GM21576 (cell line): ENCODE measurements around the gene EOLA2.
"Not testable (repeated sequence)": the region's sequence is repeated elsewhere in the genome, so short reads cannot be mapped to it uniquely, and the experiment has no call there.

ENCODE experiments used
- ATAC-seq: cut with Tn5 transposase; IDR thresholded peaks from one replicate; pipeline ENCODE4 v1.9.1; 2021; ENCODE audit warnings: mild to moderate bottlenecking, moderate library complexity; ENCODE audit not compliant: unreplicated experiment

Gene EOLA2

DNA sequence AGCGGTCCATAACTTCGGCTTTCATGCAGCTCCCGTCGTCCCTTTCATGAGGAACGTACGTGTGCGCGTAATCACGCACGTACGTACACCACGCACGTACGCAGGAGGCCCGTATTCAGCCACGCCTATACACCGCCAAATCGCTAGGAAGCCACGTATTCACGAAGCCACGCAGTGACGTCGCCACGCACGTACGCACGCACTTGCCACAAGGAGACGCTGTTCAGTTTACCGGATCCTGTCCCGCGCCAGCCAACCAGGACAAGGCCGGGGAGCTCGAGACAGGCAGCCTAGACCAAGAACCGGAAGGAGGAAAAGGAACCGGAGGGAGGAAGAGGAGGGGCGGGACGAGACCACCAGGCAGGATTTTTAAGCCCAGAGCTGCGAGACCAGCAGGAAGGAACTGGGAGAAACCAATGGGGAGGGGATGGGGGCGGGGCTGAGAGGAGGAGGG is at the start of gene EOLA2:
Gene EOLA2 (minus strand): TSS at position 65 of the 454 bp plus-strand sequence. CDS start 4,617 bp downstream, outside the sequence.
- ATAC-seq = peak; percentile 65

DNA sequence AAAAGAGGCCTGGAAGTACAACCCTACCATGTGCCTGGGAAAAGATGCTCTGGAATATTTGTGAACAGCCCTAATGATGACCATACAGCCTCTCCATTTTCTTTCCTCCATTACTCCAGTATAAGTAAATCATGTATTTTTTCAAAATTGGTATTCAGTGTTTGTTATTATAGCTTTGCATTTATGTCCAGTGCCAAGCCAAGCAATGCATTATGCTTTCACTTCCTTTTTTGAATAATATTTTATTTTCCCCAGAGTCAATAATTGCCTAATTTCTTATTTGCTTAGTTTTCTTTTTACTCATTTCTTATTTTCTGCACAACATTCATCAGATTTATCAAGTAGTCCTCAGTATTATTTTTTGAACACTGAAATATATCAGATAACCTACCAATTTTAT is 49.3 kb upstream of the EOLA2 start:
- ATAC-seq = no peak

GRCh38 chrX:149984411-149984810 is 46.1 kb upstream of the EOLA2 start:
- ATAC-seq = no peak

DNA sequence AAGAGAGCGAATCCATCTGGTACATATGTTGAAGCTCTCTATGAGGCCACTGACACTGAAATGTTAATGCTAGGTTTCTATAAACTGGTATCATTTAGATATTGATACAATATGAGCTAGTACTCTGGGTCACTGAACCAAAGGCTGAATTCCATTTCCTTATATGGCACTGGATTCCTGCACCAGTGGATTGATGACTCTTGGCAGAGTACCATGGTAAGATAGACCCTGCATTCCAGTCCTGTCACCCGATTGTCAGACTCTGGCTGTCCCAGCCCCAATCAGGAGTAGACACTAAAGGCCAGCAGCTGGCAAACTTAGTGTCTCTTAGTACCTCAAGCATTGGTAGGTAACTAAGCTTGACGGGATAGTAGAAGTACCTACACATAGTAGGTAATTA is 44.0 kb upstream of the EOLA2 start:
- no peak for ATAC-seq

DNA sequence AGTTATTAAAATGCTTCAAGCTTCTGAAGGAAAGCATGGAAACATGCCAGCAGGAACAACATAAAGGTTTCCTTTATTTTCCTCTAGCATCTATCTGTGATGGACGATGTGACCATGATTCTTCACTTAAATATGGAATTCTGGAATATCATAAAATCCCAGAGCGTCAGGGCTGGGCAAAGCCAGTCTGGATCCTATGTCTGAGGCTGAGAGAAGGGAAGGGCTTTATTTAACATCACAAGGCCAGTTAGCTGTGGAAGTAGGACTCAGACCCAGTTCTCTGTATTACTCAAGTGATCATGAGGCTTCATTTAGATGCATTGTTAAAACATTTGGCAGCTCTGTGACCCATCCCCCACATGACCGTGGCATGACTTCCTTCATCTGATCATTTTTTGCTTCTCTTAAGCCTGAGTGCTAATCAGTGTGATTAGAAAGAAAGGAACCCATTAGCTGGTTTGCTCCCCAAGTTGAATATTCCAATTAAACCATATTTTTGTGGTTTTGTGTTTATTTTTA is 40.9 kb upstream of the EOLA2 start:
- ATAC-seq = no peak

DNA sequence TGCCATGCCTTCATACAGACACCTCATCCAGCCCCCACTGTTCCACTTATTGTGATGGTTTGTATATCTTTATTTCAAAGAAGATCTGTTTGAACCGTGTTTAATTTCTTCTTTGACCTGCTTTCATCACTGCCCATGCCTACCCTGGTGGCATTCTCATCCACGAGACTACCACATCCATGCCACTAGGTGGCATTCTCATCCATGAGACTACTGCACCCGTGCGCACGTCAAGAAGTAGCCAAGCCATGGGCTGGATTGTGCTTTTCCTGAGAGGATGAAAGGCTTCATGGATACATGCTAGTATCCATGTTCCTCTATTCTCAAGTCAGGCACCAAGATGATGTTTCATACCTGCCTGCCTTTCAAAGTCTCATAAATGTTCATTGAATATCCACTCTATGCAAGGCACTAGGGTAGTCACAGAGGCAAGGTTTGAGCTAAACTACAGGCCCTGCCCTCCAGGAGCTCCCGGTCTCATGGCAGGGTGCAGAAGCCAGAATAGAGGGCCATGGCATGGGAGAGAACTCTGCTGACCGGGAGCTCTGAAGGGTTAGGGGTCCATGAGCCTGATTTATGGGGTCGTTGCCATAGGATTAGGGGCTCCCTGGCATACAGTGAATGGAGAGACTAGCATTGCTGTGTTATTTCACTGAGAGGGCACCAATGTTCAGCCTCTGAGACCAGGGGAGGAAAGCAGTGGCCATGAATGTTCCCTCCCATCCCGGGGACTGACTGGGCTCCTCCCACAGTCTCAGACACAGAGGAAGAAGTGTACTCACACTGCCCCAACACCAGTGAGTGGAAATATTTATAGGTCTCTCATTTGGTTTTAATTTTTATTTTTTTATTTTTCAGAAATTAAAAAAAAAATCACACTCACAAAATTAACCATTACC is 24.8 kb upstream of the EOLA2 start:
- no peak for ATAC-seq

DNA sequence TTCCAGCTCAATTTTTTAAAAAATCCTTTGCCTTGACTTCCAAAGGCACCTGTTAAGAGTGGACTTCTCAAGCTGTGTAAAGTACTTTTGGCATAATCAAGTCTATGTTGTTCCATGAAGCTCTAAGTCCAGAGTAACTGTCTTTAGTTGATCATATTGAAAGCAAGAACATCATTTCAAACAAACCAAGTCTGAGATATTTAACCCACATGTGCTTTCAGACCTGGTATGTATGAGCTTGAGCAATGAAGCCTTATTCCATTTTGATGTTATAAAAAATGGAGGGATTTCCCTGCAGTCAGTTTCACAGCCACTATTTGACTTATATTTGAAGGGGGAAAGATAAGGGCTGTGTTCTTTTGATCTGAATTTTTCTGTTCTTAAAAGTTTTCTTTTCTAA is 23.7 kb upstream of the EOLA2 start:
- no peak for ATAC-seq

DNA sequence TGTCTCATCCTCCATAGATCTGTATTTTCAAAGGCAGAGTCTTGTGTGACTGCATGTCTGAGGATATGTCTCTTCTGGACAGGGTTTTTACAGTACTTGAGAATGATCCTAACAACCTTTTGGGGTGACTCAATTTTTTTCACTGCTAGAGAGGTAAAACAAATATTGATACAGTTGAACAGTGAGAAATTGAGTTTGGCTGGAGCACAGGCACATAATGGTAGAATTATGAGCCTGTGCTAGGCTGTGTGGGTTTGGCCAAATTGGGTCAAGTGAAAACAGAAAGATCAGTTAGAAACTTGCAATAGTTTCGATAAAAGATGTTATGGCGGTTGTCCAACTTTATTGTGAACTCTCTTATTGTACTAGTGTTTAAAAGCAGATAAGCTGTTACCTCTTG is 23.3 kb upstream of the EOLA2 start:
- no peak for ATAC-seq

GRCh38 chrX:149950681-149951080 is 12.4 kb upstream of the EOLA2 start:
- no peak for ATAC-seq

DNA sequence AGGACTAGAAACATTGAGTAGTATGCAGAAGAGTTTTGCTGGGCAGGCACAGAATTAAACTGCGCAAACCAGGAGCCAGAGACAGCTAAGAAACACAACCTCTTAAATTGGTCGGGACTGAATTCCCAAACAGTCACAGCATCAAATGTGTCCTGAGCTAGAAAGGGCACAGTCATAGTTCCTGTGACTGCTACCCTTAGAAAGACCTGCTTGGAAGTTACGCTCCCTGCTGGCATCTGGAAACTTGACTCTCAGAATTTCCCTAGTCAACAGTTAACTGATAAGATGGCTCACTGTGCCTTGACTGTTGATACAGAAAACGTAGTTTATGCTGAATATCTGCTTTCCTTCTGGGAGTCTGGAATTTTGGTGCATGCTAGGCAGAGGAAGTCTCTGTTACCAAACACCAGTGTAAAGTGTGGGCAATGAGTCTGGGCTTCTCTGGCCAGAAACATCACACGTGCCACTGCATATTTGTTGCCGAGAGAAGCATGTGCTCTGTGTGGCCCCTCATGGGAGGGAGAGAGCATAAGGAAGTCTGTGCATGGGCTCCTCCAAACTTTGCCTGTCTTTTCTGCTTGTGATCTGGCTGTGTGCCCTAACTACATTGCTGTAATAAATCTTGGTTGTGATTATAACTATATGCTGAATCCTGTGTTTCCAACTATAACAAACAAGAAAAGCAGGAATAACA is 11.6 kb upstream of the EOLA2 start:
- ATAC-seq = no peak

DNA sequence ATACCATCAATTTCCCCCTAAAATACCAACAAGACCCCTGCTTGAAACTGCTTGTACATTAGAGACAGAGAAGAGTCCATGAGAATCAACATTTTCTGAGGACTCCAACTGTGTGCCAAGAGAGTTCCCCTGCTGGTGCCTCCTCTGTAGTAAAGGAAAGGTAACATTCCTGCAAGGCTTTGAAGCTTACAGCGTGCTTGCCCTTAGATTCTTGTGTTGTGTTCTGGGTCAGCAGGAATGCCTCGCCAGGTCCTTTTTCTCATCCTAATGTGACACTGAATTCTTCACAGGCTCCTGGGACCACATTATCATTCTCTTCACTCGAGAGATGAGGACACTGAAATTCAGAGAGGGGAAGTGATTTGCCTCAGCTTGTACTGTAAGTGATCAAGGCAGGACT is 9.7 kb upstream of the EOLA2 start:
- ATAC-seq = no peak

DNA sequence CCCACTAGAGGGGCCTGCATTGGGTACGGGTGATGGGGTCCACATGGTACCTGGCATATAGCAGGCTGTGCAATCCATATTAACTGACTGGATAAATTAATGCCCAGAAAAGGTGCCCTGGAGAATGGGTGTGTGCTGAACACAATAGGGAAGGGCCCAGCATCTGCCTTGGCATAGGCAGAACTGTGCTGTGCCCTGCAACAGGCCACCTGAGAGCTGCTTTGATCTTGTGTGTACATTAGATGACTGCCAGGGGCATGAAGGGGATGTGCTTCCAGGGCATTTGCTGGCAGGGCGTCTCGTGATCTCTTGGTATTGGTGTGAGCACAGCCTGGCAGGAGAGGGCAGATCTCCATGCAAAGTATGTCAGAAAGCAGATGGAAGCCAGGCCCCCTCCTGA is 8.6 kb upstream of the EOLA2 start:
- not testable (repeated sequence) for ATAC-seq

DNA sequence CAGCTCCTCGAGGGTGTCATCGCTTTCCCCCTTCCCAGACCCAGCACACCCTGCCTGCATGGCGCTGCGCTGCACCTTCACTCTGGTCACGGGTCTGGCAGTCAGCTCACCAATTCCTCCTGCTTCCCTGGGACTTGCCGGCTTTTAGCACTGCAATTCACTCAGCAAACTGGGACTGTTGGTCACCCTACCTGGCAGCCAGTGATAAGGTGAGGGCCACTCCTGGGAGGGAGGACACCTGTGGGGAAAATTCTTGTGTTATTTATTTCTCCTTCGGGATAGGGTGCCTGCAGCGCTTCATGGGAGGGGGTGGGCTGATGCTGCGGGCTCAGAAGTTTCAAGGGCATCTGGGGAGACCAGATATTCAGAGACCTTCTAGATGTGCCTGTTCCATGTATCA is 7.5 kb upstream of the EOLA2 start:
- ATAC-seq = not testable (repeated sequence)

DNA sequence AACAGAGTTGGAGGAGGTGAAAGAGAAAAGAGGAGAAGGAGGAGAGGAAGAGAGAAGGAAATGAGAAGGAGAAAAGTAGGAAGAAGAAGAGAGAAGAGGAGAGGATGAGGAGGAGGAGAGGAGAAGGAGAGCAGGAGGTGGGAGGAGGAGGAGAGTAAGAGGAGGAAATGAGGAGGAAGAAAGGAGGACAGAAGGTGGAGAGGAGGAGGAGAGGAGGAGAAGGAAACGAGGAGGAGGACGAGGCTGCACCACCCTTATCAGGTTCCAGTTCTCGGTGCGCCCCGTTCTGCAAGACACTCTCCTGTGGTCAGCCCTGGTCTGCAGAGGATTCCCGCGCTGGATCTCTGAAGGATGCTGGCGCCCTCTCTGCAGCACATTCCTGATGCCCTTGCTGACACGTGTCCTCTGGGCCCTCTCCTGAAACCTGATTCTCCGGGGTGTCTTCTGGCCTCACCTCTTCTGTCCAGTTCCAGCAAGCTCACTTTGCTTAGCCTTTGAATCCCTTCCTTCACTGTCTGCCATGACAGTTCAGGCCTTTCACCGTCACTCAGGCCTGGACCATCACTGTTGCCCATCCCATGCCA is 6.9 kb upstream of the EOLA2 start:
- not testable (repeated sequence) for ATAC-seq

DNA sequence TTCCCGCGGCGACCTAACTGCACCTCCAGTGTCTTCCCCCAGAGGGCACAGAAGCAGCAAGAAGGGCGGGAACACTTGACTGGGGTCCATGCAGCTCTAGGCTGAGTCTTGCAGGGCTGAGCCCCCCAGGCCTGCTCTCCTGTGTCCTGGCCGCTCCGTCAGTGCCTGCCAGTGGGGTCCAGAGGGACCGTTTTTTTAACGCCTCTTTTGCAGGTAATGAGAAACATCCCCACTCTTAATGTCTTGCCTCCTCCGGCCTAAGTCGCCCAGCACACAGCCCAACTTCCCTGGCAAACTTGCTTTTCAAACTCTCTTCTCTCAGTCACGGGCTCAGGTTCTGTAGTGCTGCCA is 2.4 kb upstream of the EOLA2 start:
- not testable (repeated sequence) for ATAC-seq

GRCh38 chrX:149939905-149940673 is 1.8 kb upstream of the EOLA2 start:
- peak; percentile 43 for ATAC-seq

GRCh38 chrX:149939655-149939904 is 1.3 kb upstream of the EOLA2 start:
- ATAC-seq = peak; percentile 4

- peak; percentile 0 for ATAC-seq
Observed at GRCh38 chrX:149938881-149939654, 777 bp upstream of the EOLA2 start.

GRCh38 chrX:149937871-149938426 is 342 bp downstream of the EOLA2 start:
- no peak for ATAC-seq

- ATAC-seq = not testable (repeated sequence)
Observed at GRCh38 chrX:149937328-149937727, 963 bp downstream of the EOLA2 start.
